SHP77 (cell line): ENCODE data around the gene PLEKHN1.

Source experiments
- DNase-seq, 2 experiments: peaks; one replicate each; lab custom pipeline; 2025; lab: John Stamatoyannopoulos, UW

Gene PLEKHN1

GRCh38 chr1:929712-930632 lies 36.3 kb upstream of the PLEKHN1 start:
- no peak for DNase-seq

GRCh38 chr1:930633-931138 lies 35.6 kb upstream of the PLEKHN1 start:
- DNase-seq = no peak

GRCh38 chr1:931380-932172 lies 34.7 kb upstream of the PLEKHN1 start:
- no peak for DNase-seq

- no peak for DNase-seq
Measured at GRCh38 chr1:932173-932510, 34.1 kb upstream of the PLEKHN1 start.

DNA sequence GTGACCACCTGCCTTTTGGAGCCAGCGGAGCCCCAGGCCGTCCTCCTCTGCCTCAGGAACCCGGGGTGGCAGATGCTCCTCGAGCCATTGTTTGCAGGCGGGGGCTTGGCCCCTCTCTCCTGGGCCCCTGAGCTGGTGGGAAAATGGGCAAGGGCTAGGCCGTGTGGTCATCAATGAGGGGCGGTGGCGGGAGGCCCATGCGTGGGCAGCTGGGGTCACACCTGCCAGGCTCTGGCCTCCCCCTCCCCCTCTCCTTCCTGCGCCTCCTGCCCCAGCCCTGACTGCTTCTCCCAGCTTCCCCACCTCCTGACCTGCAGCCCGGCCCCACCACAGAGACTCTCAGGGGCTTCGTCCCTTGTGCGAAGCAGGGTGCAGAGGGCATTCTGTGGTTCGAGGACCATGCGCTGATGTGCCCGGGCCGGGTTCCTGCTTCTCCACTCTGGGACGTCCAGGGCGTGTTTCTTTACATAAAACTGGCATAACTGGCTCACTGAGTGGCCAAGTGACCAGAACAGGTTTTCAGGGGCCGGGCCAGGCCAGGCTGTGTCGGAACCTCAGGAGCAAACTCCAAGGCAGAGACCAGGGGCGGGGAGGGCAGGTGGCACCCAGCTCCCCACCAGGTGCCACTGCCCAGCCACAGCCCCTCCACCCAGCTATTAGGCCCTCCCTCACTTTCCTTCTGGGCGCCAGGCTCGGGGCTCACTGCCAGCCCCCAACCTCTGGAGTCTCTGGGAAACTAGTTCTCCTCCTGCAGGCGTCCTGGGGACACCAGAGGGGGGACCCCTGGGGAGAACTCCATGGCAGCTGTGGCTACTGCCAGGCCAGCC lies 33.3 kb upstream of the PLEKHN1 start:
- no peak for DNase-seq

- DNase-seq = no peak
Measured at GRCh38 chr1:933603-933940, 32.7 kb upstream of the PLEKHN1 start.

DNA sequence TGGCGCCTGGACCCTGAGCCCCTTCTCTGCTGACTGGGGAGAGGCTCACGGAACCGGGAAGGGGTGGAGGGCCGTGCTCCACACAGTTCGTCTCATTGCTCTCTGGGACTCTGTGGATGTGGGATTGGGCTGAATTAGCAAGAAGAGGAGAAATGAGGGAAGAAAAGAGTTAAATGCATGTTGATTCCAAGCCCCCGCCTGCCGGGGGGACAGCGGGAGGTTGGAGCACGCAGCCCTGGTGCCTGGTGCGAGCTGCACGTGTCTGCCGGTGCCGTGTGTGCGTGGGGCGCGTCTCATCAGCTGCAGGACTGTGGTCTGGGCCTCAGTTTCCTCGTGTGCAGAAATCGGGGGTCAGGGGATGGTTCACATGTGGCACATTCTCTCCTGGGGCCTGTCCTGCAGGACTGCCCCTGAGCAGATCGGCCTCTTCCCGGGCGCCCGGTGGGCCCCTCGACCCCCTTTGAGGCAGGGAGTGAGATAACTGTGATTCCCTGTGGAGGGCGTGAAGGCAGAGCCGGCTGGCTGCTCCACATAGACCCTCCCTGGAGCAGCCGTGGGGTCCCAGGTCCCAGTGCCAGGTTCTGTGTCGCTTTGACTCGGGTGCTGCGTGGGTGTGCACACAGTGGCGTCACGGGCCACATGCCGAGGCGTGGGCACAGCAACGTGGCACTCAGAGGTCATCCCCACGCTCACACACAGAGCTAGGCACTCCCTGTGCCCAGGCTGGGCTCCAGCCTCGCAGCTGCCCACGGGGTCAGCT lies 31.1 kb upstream of the PLEKHN1 start:
- no peak for DNase-seq

- peak in 1 of 2 experiments; percentile 67 for DNase-seq
Measured at GRCh38 chr1:935751-936231, 30.5 kb upstream of the PLEKHN1 start.

- DNase-seq = no peak
Measured at GRCh38 chr1:936348-937264, 29.7 kb upstream of the PLEKHN1 start.

DNA sequence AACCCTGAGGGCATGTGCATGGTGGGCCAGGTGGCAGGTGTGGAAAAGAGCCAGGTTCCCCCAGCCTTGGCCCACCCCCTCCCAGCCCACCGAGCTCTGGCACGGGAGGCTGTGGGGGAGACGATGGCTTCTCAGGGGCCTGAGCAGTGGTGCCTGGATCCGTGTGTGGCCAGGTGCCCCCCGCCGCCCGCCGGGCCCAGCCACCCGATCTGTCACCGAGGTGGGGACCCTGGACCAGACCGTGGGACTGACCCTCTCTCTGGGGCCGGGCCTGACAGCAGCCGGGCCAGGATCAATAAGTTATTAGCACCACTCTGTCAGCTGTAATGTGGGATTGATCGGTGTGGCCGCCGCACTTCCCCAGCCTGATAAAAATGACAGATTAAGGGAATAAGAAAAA lies 28.8 kb upstream of the PLEKHN1 start:
- DNase-seq = no peak

DNA sequence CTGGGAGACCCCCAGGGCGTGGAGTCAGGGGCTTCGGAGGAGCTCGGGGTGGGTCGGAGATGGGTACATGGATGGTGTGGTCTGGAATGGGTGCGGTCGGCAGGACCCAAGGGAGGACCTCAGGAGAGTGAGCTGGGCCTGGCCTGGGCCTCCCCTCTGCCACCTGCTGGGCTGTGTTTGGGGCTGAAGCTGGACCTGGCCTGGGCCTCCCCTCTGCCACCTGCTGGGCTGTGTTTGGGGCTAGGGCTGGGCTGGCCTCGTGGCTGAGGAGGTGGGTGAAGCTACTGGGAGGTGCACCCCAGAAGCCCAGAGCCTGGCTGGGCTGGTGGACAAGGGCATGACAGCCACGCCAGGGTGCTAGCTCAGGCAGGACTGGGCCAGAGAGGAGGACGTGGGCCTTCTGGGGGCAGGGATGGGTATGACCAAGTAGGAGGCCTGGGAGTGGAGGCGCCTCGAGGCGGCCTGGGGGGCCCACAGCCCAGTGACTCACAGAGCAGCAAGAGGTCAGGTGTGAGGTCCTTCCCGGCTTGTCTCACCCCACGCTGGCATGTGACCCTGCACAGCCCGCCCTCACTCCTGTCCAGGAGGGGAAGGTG lies 28.1 kb upstream of the PLEKHN1 start:
- peak in 1 of 2 experiments; percentile 62 for DNase-seq

GRCh38 chr1:938711-939489 lies 27.4 kb upstream of the PLEKHN1 start:
- DNase-seq = peak in 1 of 2 experiments; percentile 27

- no peak for DNase-seq
Measured at GRCh38 chr1:939511-940106, 26.7 kb upstream of the PLEKHN1 start.

DNA sequence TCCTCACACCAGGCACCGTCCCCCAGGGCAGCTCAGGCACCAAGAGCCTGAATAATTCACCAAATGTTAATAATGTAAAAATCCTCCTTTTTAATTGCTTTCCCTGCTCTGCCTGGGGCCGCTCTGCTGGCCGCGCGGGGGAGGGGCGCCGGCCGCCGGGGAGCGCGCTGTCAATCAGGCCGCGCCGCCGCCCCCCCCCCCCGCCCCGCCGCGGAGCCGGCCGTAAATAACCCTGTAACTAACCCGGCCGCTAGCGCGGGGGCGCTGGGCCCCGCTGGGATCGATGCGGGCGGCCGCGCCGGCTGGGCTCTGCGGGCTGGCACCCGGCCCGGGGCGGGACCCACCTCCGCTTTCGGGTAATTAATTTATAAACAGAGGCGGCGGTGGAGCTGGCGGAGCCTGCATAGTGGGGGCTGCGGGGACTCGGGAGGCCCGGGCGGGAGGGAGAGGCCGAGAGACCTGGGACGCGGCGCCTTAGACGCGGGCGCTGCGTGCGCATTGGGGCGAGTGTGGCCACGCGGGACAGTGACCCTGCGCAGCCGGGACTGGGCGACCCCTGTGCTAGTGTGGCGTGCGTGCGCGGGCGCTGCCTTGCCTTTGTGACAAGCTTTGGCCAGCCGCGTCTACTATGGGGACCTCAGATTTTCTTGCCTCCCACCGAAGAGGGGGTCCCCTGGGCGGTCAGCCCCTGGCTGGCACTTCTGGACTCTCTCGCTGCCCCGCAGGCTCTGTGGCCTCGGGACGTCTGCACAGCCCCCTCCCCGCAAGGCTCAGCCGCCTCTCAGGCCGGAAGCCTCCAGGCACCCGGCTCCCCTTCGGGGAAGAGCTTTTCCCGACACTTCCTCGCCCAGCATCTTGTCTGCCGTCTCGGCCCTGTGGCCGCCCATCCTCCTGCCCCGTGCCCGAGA lies 25.9 kb upstream of the PLEKHN1 start:
- peak; percentile 60 to 62 for DNase-seq

DNA sequence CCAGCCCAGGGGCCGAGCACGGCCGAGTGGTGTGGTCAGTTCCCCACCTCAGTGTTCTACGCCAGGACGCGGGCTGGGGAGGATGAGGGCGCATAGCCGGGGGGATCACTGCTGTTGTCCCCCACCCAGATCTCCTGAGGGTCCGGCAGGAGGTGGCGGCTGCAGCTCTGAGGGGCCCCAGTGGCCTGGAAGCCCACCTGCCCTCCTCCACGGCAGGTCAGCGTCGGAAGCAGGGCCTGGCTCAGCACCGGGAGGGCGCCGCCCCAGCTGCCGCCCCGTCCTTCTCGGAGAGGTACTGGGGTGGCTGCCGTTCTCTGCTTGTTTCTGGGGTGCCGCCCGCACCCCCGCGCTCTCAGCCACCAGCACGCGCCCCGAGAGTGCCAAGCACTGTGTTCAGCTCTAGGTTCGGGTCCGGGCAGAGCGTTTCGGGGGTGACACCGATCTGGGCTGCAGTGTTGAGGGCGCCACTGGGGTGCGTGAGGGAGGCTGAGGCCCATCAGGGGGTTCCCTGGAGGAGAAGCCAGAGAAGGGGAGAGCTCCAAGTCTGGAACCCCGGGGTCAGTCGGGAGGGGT lies 25.2 kb upstream of the PLEKHN1 start:
- no peak for DNase-seq

- DNase-seq = peak; percentile 57 to 76
Measured at GRCh38 chr1:941588-942383, 24.5 kb upstream of the PLEKHN1 start.
